ENCODE measurements around the gene GABRB3.

The GABRB3 gene

GRCh38 chr15:26571346-26571745, 201.5 kb downstream of the GABRB3 start:
- no peaks in the 10 kb centered on the region for H3K36me3 ChIP-seq (ENCODE audit: control insufficient read depth, low read length)
- H3K79me2 ChIP-seq (ENCODE audit: control insufficient read depth, low read length) = no peaks in the 10 kb centered on the region
- no peaks in the 10 kb centered on the region for H3K9me2 ChIP-seq (replicated peaks; ENCODE audit: control insufficient read depth, low read length)
- H3K4me2 ChIP-seq (ENCODE audit: low read length) = no peak overlapping the region
- no peaks in the 10 kb centered on the region for H3K27me3 ChIP-seq (ENCODE audit: control insufficient read depth, low read length)
- H3K9me3 ChIP-seq (ENCODE audit: control insufficient read depth, insufficient read depth, low read length) = peaks cover 24% of the 10 kb centered on the region; the same call in 1 of the 2 replicates
- TF ChIP-seq EZH2phosphoT487 (IDR thresholded peaks at IDR 0.05; ENCODE audit: borderline replicate concordance, low read length) (no peak), CTCF (IDR thresholded peaks at IDR 0.05; ENCODE audit: low read depth, low read length, poor library complexity, severe bottlenecking) (no peak)
- no peak overlapping the region for H3K27ac ChIP-seq (ENCODE audit: low read depth, low read length)
- no peaks in the 10 kb centered on the region for H3F3A ChIP-seq (ENCODE audit: control insufficient read depth, insufficient read depth)
- H3K4me3 ChIP-seq (ENCODE audit: low read length) = no peak overlapping the region
- H4K20me1 ChIP-seq (ENCODE audit: control insufficient read depth, insufficient read depth, low read depth, low read length) = no peaks in the 10 kb centered on the region
- no peaks in the 10 kb centered on the region for H3K4me1 ChIP-seq (ENCODE audit: control insufficient read depth, low read length)

GRCh38 chr15:26565542-26565941, 207.3 kb downstream of the GABRB3 start:
- TF ChIP-seq EZH2phosphoT487 (IDR thresholded peaks at IDR 0.05; ENCODE audit: borderline replicate concordance, low read length) (no peak), CTCF (IDR thresholded peaks at IDR 0.05; ENCODE audit: low read depth, low read length, poor library complexity, severe bottlenecking) (no peak)
- Histone ChIP-seq H4K20me1 (ENCODE audit: control insufficient read depth, insufficient read depth, low read depth, low read length) (no peaks in the 10 kb centered on the region), H3K27ac (ENCODE audit: low read depth, low read length) (no peak overlapping the region), H3K9me2 (replicated peaks; ENCODE audit: control insufficient read depth, low read length) (no peaks in the 10 kb centered on the region), H3K79me2 (ENCODE audit: control insufficient read depth, low read length) (no peaks in the 10 kb centered on the region), H3K4me2 (ENCODE audit: low read length) (no peak overlapping the region), H3K27me3 (ENCODE audit: control insufficient read depth, low read length) (no peaks in the 10 kb centered on the region), H3K36me3 (ENCODE audit: control insufficient read depth, low read length) (no peaks in the 10 kb centered on the region), H3F3A (ENCODE audit: control insufficient read depth, insufficient read depth) (no peaks in the 10 kb centered on the region), H3K9me3 (ENCODE audit: control insufficient read depth, insufficient read depth, low read length) (peaks cover 36% of the 10 kb centered on the region), H3K4me3 (ENCODE audit: low read length) (no peak overlapping the region), H3K4me1 (ENCODE audit: control insufficient read depth, low read length) (no peaks in the 10 kb centered on the region)

- no peak overlapping the region for H3K4me2 ChIP-seq (ENCODE audit: low read length)
- H4K20me1 ChIP-seq (ENCODE audit: control insufficient read depth, insufficient read depth, low read depth, low read length) = no peaks in the 10 kb centered on the region
- no peaks in the 10 kb centered on the region for H3K9me2 ChIP-seq (replicated peaks; ENCODE audit: control insufficient read depth, low read length)
- peaks cover 35% of the 10 kb centered on the region for H3K9me3 ChIP-seq (ENCODE audit: control insufficient read depth, insufficient read depth, low read length)
- no peaks in the 10 kb centered on the region for H3K36me3 ChIP-seq (ENCODE audit: control insufficient read depth, low read length)
- H3F3A ChIP-seq (ENCODE audit: control insufficient read depth, insufficient read depth) = no peaks in the 10 kb centered on the region
- TF ChIP-seq CTCF (IDR thresholded peaks at IDR 0.05; ENCODE audit: low read depth, low read length, poor library complexity, severe bottlenecking) = no peak
- no peak for TF ChIP-seq EZH2phosphoT487 (IDR thresholded peaks at IDR 0.05; ENCODE audit: borderline replicate concordance, low read length)
- H3K4me3 ChIP-seq (ENCODE audit: low read length) = no peak overlapping the region
- H3K79me2 ChIP-seq (ENCODE audit: control insufficient read depth, low read length) = no peaks in the 10 kb centered on the region
- no peak overlapping the region for H3K27ac ChIP-seq (ENCODE audit: low read depth, low read length)
- H3K4me1 ChIP-seq (ENCODE audit: control insufficient read depth, low read length) = no peaks in the 10 kb centered on the region
- no peaks in the 10 kb centered on the region for H3K27me3 ChIP-seq (ENCODE audit: control insufficient read depth, low read length)
These were observed 208.5 kb downstream of the GABRB3 start for GRCh38 chr15:26564361-26564760.

GRCh38 chr15:26562336-26562735, 210.5 kb downstream of the GABRB3 start:
- H3K9me2 ChIP-seq (replicated peaks; ENCODE audit: control insufficient read depth, low read length) = no peaks in the 10 kb centered on the region
- no peak for TF ChIP-seq EZH2phosphoT487 (IDR thresholded peaks at IDR 0.05; ENCODE audit: borderline replicate concordance, low read length)
- TF ChIP-seq CTCF (IDR thresholded peaks at IDR 0.05; ENCODE audit: low read depth, low read length, poor library complexity, severe bottlenecking) = no peak
- H3K27me3 ChIP-seq (ENCODE audit: control insufficient read depth, low read length) = no peaks in the 10 kb centered on the region
- H3K36me3 ChIP-seq (ENCODE audit: control insufficient read depth, low read length) = no peaks in the 10 kb centered on the region
- H3K4me3 ChIP-seq (ENCODE audit: low read length) = no peak overlapping the region
- H3K4me2 ChIP-seq (ENCODE audit: low read length) = no peak overlapping the region
- H3K79me2 ChIP-seq (ENCODE audit: control insufficient read depth, low read length) = no peaks in the 10 kb centered on the region
- H3K27ac ChIP-seq (ENCODE audit: low read depth, low read length) = no peak overlapping the region
- H3K9me3 ChIP-seq (ENCODE audit: control insufficient read depth, insufficient read depth, low read length) = peaks cover 32% of the 10 kb centered on the region
- no peaks in the 10 kb centered on the region for H4K20me1 ChIP-seq (ENCODE audit: control insufficient read depth, insufficient read depth, low read depth, low read length)
- no peaks in the 10 kb centered on the region for H3K4me1 ChIP-seq (ENCODE audit: control insufficient read depth, low read length)
- no peaks in the 10 kb centered on the region for H3F3A ChIP-seq (ENCODE audit: control insufficient read depth, insufficient read depth)

Measured in DOHH2 (cell line).